Activated CD8-positive, alpha-beta memory T cell treated with anti-CD3 and anti-CD28 coated beads, Interleukin-2, amount 50 U/mL, for 1 hour (primary cell): ENCODE results near the gene CYP2A7.
"Not testable (repeated sequence)": the region's sequence is repeated elsewhere in the genome, so short reads cannot be mapped to it uniquely, and the experiment has no call there.

Source experiments
- DNase-seq: peaks from one replicate; pipeline ENCODE4 v3.0.0-alpha.2; 2020; ENCODE audit errors: extremely low read depth

The CYP2A7 gene

GRCh38 chr19:40896843-40897789, 15.1 kb upstream of the CYP2A7 start:
- not testable (repeated sequence) for DNase-seq

DNA sequence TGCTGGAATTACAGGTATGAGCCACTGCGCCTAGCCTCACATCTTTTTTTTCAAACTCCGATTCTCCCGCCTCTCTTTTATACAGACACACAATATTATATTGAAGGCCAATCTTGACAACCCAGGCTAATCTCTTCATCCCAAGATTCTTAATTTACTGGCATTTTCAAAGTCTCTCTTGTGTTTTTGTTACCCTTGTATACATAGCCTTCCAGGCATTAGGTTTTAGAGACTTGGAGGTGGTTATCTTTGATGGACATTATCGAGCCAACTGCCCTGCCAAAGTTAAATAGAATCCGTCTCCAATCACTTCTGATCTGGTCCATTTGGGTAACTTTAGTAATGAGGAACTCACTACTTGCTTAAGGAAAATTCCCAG, 14.4 kb upstream of the CYP2A7 start:
- DNase-seq, result no peak

- no peak for DNase-seq
Observed at GRCh38 chr19:40893112-40893511, 11.1 kb upstream of the CYP2A7 start.

GRCh38 chr19:40889366-40889765, 7.3 kb upstream of the CYP2A7 start:
- no peak for DNase-seq

DNA sequence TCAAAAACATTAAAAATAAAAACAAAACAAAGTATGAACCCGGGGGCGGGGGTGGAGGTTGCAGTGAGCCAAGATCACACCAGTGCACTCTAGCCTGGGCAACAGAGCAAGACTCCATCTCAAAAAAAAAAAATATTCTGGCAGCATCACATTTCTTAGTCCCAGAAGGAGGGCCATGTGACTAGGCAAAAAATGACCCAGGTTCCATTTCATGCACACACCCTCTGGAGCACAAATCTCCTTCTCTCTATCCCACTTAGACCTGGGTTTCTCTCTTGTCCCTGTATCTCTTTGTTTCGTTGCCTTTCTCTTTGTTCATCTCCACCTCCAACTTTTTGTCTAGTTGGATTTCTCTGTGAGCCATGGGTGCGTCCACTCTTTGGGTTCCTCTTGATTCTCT, 6.2 kb upstream of the CYP2A7 start:
- no peak for DNase-seq

- not testable (repeated sequence) for DNase-seq
Observed at GRCh38 chr19:40884187-40884931, 2.3 kb upstream of the CYP2A7 start.

DNA sequence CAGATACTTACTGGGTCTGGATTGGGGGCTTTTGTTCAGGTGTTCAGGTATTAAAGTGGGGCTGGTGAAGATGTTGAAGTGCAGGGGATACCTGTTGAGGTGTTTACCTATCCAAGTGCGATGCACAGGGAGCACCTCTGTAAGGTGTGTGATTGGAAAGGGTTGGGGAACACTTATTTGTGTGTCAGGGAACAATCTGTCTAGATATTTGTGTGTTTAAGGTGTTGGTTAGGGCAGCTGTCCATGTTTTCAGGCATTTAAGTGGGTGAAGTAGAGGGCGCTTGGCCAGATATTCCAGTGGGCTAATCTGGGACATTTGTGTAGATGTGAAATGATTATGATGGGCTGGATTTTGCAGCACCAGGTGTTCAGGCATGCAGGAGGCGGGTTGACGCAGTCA, 2.7 kb downstream of the CYP2A7 start:
- not testable (repeated sequence) for DNase-seq

DNA sequence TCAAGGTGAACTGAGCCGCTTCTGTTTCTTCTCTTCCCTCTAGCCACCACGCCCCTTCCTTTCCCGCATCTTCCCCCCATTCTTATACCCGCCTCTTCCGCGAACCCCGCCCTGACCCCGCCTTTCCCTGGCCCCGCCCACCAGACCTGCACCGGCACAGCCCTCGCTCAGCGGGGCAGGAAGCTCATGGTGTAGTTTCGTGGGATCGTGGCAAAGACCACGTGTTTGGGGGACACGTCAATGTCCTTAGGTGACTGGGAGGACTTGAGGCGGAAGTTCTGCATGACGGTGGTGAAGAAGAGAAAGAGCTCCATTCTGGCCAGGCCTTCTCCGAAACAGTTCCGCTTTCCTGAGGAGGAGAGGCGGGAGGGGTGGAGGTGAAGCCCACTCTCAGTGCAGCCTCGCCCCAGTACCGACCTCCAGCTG, 6.5 kb downstream of the CYP2A7 start:
- DNase-seq, result peak; percentile 39

DNA sequence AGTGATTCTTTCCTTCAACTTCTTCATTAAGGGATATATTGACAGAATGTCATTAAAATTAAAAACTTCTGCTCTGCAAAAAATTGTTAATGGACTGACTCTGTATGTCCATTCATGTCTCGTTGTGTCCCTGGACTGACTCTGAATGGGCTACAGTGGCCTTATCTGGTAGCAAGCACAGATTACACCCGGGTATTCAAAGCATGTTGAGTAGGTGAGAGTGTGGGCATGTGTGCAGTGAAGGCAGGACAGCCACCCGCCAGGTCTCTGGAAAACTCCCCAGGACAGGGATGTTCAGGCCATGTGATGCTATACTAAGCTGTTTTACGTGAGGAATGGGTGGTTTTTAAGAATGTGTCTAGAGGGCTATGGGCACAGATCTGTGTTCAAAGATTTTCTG, 7.2 kb downstream of the CYP2A7 start:
- not testable (repeated sequence) for DNase-seq

DNA sequence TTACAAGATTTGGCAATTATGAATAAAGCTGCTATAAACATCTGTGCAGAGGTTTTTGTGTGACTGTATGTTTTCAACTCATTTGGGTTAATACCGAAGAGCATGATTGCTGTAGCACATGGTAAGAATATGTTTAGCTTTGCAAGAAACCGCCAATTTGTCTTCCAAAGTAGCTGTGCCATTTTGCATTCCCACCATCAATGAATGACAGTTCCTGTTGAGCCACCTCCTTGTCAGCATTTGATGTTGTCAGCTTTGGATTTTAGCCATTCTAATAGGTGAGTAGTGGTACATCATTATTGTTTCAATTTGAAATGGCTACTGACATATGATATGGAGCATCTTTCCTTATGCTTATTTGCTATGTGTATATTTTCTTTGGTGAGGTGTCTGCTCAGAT, 8.2 kb downstream of the CYP2A7 start:
- not testable (repeated sequence) for DNase-seq

DNA sequence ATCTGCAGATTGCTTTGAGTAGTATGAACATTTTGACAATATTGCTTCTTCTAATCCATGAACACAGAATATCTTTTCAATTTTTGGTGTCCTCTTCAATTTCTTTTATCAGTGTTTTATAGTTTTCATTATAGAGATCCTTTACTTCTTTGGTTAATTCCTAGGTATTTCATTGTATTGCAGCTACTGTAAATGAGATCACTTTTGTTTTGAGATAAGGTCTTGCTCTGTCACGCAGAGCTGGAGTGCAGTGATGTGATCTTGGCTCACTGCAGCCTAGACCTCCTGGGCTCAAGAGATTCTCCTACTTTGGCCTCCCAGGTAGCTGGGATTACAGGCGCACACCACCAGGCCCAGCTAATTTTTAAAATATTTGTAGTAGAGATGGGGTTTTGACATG, 9.8 kb downstream of the CYP2A7 start:
- DNase-seq, result no peak

DNA sequence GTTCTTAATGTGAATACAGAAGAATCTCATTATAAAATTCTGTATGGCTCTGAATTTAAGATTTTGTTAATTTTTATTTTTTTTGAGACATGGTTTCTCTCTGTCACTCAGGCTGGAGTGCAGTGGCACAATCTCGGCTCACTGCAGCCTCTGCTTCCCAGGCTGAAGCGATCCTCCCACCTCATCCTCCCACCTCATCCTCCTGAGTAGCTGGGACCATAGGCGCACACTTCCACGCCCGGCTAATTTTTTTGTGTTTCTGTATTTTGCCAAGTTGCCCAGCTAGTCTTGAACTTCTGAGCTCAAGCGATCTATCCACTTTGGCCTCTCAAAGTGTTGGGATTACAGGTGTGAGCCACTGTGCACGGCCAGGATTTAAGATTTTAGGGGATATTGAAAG, 14.3 kb downstream of the CYP2A7 start:
- no peak for DNase-seq

DNA sequence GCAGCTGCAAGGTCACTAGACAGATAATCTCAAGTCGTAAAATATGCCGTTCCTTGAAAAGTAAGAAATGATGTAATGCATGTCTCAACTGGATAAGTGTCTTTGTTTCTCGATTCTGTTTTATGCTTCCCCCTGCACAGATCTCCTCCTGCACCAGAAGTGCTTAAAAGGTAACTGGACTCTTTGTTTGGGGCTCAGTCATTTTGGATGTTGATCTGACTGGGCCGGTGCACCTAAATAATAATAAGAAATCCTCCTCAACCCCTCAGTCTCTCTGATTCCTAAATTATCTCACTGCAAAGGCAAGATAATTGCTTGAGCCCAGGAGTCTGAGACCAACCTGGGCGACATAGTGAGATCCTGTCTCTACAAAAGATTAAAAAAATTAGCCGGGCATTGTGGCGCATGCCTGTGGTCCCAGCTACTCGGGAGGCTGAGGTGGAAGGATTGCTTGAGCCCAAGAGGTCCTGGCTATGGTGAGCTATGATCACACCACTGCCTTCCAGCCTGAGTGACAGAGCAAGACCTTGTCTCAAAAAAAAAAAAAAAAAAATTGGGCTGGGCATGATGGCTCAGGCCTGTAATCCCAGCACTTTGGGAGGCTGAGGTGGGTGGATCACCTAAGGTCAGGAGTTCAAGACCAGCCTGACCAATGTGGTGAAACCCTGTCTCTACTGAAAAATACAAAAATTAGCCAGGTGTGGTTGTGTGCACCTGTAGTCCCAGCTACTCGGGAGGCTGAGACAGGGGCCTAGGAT, 17.1 kb downstream of the CYP2A7 start:
- not testable (repeated sequence) for DNase-seq

GRCh38 chr19:40862785-40863184, 19.2 kb downstream of the CYP2A7 start:
- no peak for DNase-seq

DNA sequence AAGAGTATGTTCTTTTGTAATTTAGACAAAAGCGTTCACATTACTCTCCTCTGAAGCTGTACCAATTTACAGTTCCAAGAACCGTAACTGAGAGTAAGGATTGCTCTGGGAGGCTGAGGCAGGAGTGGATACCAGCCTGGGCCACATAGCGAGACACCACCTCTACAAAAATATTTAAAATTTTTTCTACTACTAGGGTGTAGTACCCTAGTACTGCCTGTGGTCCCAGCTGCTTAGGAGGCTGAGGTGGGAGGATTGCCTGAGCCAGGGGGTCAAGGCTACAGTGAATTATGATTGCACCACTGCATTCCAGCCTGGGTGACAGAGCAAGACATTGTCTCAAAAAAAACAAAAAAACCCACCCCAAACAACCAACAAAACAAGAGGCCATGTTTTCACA, 19.7 kb downstream of the CYP2A7 start:
- DNase-seq, result no peak

- no peak for DNase-seq
Observed at GRCh38 chr19:40858109-40858508, 23.9 kb downstream of the CYP2A7 start.

DNA sequence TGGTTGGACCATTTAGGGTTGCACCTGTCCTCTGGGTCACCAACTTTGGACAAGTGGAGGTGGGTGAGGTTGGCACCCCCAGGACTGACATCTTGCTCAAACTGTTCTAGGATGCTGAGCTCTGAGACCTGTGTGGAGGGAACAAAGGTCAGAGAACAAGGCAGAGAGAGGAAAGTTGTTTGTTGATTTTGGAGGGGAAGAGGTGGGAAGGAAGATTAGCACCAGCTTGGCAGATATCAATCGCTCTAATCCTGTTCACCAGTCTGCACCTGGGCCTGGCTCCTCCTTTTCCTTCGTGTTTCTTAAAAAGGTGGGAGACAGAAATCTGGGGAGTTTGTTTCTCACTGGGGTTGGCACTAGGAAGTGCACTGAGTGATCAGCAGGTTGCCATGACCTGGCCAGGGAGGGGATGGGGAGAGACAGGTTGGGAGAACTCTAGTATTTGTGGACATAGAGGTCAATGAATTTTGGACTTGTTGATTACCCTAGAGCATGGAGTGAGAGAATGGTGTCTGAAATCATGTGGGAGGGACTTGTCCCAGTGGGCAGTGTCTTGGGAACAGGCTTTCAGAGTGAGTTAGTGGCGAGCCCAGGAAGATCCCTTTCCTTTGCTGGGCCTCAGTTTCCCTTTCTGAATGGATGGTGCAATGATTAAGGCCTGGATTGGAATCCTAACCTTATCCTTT, 29.4 kb downstream of the CYP2A7 start:
- not testable (repeated sequence) for DNase-seq

- not testable (repeated sequence) for DNase-seq
Observed at GRCh38 chr19:40850277-40850676, 31.8 kb downstream of the CYP2A7 start, which contains the start of gene CYP2A6. Gene CYP2A6, minus strand, starts transcription at chr19:40850447. Its CDS starts 21 bp downstream, at chr19:40850426.

DNA sequence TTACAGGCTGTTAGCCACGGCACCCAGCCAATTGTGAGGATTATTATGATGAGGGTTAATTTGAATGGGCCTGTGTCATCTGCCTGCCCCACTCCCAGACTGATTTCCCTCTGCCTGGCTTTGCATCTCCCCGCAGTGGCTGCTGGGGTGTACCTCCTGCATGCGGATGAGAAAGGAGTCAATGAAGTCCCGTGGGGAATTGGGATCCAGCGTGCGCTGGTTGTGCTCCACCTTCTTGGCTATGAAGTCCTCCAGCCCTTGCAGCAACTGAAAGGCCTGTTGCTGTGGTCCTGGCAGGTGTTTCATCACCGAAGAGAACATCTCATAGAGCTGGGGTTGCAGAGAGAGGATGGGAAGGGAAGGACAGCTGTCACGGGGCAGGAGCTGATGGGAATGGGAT, 35.3 kb downstream of the CYP2A7 start:
- DNase-seq, result not testable (repeated sequence)

- peak; percentile 62 for DNase-seq
Observed at GRCh38 chr19:40843653-40844052, 38.4 kb downstream of the CYP2A7 start.

GRCh38 chr19:40842997-40843652, 38.9 kb downstream of the CYP2A7 start:
- DNase-seq, result not testable (repeated sequence)
